ENCODE results near the gene CAPRIN1.

The CAPRIN1 gene

DNA sequence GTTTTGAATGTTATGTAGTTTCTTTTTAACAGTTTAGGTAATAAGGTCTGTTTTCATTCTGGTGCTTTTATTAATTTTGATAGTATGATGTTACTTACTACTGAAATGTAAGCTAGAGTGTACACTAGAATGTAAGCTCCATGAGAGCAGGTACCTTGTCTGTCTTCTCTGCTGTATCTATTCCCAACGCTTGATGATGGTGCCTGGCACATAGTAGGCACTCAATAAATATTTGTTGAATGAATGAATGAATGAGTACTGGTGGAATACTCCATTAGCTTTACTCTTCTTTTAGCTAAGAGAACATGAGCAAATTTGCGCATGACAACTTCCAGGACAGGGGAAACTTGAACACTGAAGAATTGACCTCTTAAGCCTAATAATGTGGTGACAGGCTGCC, 47.3 kb downstream of the CAPRIN1 start:
- no peak for DNase-seq

DNA sequence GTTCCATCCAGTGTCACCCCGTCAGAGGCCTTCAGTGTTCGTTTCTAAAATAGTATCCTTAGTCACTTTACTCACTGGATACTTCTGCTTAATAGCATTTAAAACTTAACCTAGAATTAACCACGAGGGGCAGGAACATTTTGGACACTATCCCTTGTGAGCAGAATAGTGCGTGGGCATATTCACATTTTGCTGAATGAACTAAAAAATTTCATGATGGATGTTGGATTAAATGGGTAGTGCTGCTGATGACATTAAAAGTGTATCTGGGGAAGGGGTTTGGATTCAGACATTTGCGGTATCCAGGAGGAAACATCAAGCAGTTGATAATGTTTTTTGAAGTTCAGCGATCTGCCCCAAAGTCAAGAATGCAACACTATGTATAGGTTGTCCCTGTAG, 53.1 kb downstream of the CAPRIN1 start:
- DNase-seq: no peak

GRCh38 chr11:34105079-34105956, 53.8 kb downstream of the CAPRIN1 start, which contains the start of gene NAT10:
Gene NAT10, plus strand, starts transcription at chr11:34105629. Its CDS starts 2,597 bp downstream, at chr11:34108226.
- DNase-seq: peak; percentile 97

DNA sequence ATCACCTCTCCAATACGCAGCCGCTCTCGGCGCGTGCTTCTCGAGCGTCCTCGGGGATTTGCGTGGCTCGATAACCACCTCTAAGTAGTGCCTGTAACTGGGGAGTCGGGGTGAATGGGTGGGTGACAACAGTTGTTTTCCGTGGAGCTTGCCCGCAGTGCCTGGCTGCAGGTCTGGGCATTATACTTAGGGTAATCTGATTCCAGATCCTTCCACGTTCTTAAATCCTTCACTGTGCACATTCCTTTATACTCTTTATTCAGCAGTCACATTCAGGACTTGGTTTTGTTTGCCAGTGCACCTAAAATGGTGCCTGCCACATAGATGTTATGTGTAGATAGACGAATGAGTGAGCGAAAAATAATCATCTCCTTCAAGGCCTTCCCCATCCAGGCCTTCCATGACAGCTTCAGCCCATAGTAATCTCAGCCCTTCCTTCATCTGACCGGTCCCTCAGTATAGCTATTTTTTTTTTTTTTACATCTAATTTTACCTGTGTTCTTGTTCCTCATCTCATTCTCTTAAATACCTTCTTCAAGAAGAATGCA, 54.5 kb downstream of the CAPRIN1 start:
- no peak for DNase-seq

- no peak for DNase-seq
These were observed 60.3 kb downstream of the CAPRIN1 start for GRCh38 chr11:34111722-34112270.

- DNase-seq: no peak
These were observed 62.5 kb downstream of the CAPRIN1 start for GRCh38 chr11:34114014-34114413.

GRCh38 chr11:34114471-34114870, 62.9 kb downstream of the CAPRIN1 start:
- no peak for DNase-seq

- no peak for DNase-seq
These were observed 69.1 kb downstream of the CAPRIN1 start for GRCh38 chr11:34120651-34121050.

DNA sequence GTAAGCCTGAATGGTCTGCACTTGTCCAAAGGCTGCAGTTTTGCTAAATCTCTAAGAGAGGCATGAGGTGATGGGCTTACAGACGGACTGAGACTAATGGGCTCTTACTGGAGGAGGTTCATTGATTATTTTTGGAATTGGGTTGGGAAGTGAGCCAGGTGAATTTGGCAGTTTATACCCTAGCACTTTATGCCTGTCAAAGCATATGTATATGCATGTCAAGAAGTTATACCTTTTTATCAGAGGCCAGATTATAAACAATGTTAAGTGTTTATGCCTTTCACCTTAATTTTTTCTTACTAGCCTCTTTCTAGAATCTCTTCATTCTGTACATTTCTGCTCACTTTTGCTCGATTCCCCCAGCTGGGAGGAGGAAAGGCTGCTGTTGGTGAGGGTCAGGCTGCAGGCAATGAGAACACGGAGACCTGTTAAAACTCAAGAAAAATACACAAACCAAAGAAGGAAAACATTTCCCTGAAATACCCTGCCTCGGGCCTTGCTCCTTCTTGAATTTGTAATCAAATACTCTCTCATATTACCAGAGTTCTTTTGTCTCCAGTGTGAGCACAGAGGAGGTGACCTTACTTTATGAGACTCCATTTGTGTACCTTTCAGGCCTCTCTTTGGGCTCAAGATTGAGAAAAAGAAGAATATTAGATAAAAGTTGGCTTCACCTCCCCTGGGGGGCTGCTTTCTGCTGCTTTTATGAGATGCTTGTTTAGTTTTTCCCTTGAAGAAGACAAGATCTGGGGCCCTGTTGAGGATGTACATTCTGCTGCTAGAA, 73.5 kb downstream of the CAPRIN1 start:
- DNase-seq: no peak

- no peak for DNase-seq
These were observed 75.7 kb downstream of the CAPRIN1 start for GRCh38 chr11:34126959-34127848.

DNA sequence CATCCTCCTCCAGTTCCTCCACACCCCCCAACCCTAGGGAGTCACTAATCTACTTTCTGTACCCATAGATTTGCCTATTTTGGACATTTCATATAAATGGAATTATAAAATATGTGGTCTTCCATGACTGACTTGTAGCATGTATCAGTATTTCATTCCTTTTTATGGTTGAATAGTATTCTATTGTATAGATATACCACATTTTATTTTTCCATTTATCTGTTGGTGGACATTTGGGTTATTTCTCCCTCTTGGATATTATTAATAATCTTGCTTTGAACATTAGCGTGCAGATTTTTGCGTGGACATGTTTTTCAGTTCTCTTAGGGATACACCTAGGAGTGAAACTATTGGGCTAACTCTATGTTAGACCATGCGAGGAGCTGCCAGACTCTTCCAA, 77.3 kb downstream of the CAPRIN1 start:
- no peak for DNase-seq

GRCh38 chr11:34132261-34132965, 80.9 kb downstream of the CAPRIN1 start:
- no peak for DNase-seq

DNA sequence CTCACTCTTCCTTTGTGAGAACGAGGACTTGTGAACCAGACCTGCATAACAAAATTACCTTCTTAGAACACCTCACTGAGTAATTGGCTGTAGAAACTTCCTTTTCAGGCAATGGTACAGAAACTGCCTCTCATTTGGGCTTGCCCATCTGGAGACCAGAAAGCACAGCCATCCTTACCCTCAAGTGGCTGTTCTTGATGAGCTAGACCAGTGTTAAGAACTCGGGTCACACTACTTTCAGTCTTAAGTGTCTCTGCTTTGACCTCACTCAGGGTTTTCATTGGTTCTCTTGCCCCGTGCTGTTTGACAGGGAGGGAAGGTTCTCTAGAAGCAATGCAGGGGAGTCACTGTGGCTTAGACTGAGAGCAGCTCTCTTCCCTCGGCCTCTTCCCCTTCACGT, 83.2 kb downstream of the CAPRIN1 start:
- DNase-seq: no peak

DNA sequence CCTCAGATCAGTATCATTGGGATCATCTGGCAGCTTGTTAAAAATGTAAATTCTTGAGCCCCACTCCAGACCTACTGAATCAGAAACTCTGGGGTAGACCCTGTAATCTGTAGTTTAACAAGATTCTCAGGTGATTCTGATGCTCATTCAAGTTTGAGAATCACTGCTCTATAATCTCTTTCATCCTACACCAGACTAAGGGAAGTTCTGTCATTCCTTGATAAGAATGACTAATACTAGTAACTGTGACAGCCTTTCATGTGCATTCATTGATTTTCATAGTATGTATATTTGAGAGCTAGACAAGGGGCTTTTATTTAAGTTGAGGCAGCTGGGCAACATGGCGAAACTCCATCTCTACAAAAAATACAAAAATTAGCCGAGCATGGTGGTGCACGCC, 83.9 kb downstream of the CAPRIN1 start:
- DNase-seq: no peak

GRCh38 chr11:34136420-34136819, 84.9 kb downstream of the CAPRIN1 start:
- DNase-seq: no peak

GRCh38 chr11:34139346-34139745, 87.8 kb downstream of the CAPRIN1 start:
- DNase-seq: no peak

- no peak for DNase-seq
These were observed 88.6 kb downstream of the CAPRIN1 start for GRCh38 chr11:34140149-34140548.

- no peak for DNase-seq
These were observed 91.5 kb downstream of the CAPRIN1 start for GRCh38 chr11:34143048-34143447.

DNA sequence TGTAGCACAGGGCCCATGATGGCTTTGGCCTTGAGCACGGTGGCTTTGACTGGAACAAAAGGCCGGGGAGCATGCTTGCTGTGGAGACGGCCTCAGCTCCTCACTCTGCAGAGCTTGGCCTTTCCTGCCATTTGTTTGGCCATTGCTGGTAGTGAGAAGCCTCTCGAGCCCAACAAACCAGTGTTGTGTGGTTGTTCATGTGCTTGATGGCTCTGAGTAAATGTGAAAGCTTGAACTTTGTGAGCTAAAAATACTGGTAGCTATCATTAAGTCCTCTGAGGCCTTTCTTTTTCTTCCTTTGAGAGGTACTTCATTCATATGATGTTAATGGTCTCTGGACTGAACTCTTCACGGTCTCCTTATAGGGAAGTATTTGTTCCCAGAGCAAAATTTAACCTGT, 93.5 kb downstream of the CAPRIN1 start:
- no peak for DNase-seq

DNA sequence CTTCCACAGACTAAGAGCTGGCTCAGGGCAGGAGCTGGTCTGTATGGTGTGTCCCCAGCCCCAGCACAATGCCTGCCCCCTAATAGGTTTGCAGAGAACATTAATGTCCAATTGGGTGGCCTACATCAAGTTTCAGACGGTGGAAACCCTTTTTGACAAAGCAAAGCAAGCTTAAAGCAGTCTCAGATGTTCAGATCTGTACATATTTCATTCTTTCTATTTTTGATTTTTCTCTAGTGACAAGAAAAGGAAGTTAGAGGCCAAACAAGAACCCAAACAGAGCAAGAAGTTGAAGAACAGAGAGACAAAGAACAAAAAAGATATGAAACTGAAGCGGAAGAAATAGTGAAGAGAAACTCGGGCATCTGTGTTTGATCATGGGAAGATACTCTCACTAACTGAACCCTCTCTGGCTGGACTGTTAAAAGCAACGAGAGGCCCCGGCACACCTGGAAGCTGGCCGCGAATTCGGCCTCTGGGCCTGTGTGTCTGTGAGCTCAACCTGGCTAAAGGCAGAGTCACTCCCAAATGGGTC, 94.4 kb downstream of the CAPRIN1 start:
- no peak for DNase-seq

DNA sequence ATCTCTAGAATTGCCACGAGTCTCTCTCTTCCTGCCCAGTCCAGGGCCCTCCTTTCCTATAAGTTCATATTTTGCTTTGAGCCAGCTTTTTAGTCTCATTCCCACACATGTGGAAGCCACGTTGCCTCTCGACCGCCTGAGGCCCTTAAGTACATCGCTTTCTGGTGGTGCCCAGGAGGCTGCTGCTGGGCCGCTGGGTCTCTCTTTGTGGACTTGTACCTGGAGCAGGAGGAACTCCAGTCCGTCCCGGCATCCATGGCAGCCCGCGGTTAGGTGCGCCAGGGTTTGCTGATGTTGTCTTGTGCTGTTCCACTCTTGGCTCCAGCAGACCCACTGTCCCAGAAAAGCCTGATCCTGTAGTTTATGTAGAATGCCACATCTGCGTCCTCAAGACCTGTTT, 94.9 kb downstream of the CAPRIN1 start:
- no peak for DNase-seq

Data from activated naive CD4-positive, alpha-beta T cell treated with Interleukin-2 at 50 U/mL for 16 hours (primary cell).